Activated T-cell treated with anti-CD3 and anti-CD28 coated beads, Interleukin-2, amount 50 U/mL, for 24 hours (primary cell): ENCODE measurements around the gene CC2D2B.
"Not testable (repeated sequence)": the region's sequence is repeated elsewhere in the genome, so short reads cannot be mapped to it uniquely, and the experiment has no call there.

ENCODE experiments used
- DNase-seq: peaks from one replicate; pipeline ENCODE4 v3.0.0-alpha.2; 2020
- H3K27ac Mint-ChIP-seq: 2 replicates; pipeline ENCODE4 v1.8.0; 2020; ENCODE audit warnings: mild to moderate bottlenecking, mixed read lengths
- H3K27me3 Mint-ChIP-seq: 2 replicates; pipeline ENCODE4 v1.8.0; 2020; ENCODE audit warnings: mixed read lengths
- H3K36me3 Mint-ChIP-seq: 2 replicates; pipeline ENCODE4 v1.8.0; 2020; ENCODE audit warnings: low read depth, mixed read lengths
- H3K4me1 Mint-ChIP-seq: 2 replicates; pipeline ENCODE4 v1.8.0; 2020; ENCODE audit warnings: low read depth, mixed read lengths
- H3K4me3 Mint-ChIP-seq: 2 replicates; pipeline ENCODE4 v1.8.0; 2020; ENCODE audit warnings: mild to moderate bottlenecking, moderate library complexity, mixed read lengths
- H3K9me3 Mint-ChIP-seq: 2 replicates; pipeline ENCODE4 v1.8.0; 2020; ENCODE audit warnings: mixed read lengths

Gene CC2D2B, protein sequence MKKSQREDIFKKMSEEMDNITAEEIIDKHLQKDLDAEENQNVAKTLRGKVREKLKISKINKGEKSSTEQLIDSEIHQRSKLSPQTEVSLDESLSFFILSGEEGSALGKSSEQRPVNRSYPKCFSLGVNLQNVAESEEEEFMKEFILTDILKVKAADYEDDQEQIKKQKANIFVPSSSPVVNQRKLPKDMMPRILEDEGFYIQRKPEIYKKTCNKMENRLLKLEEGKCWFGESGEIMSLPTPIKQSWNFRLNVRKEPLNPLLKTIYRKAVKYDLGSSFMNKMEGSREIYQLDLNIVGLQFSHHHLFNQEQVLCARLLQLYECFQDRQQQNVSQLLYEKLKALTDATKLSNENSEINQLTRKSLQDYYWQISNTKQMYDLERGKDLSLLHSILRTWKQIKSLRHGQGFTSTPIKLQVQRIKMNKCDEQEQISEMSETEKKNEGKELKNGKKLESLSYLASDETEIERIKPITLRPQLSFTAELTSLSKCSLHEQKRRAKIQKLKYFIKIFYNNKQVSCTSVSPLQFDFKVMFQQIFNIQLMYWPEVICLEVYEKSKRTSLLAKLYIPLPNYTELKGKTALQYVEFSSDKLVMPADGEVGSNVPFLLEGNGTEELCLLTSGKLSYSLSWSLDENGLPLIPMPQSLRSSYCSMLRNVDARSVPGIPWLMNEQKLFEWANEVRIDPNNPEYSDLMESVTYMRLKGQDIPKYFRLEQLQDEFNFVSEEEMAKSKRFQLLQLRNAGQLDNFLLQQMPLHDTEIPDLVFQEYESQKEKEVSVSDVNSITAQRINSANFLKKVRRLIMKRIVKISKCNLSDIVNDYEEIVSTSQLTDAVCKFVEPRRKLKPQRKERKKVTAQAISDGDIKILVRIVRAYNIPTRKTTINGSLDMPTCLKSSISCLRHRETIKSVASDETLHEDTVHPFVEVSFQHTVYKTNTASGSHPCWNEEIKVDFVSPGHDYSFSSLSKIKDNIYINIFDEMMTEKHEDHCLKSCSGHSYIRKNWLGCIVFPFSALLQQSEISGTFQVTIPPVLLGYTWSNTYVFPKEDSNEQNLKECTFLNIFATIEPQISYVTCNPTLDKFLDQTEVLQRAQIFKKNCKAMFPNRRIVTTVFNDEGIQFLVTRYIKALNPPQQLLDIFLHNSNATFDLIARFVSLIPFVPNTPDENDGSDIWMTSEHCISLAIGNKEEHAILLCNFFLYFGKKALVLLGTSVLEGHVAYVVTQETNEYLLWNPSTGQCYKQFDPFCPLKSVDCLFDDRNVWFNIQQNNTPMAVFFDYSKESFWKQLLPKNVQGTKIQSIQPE (N-terminal part only)

DNA sequence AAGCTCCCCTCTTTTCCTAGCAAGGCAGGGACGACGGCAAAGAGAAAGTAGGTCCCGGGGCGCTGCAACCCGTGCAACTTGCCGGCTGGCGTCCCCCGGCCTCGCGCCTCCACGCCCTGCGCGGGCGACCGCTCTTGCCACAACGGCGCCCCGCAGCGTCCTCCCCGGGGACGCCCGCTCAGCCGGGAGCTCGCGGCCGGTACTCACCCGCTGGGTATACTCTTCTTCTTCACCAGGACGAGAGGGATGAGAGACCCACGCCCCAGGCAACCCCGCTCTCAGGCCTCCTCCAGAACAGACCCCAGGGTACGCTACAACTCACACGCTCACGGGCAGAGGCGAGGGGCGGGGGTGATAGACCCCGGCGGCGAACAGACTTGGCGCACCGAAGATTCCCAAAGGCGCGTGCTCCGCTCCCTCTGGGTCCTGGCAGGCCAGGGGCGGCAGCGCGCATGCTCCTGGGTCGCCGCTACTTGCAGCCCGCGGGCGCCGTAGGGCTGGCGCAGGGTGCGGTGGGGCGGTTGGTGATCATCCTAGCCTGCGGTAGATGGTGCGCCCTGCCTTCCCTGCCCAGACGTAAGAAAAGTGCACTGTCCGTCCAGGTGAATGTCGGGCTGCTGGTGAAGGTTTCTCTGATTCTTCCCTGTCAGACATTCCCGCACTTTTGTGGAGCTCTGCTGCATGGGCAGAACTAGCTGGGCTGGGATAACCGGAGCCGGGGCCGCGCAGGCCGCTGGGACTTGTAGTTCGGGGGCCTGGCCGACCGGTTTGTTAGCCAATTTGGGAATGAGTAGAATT lies at the start of gene CC2D2B:
CC2D2B (plus strand) TSS at position 520 of the 798 bp plus-strand sequence. CDS start 3,349 bp downstream, outside the sequence.
- peak within 1 kb of the TSS; percentile 96 for H3K27ac Mint-ChIP-seq
- no peaks in the 10 kb centered on the region for H3K9me3 Mint-ChIP-seq
- H3K4me1 Mint-ChIP-seq, result peaks cover 16% of the 10 kb centered on the region
- H3K4me3 Mint-ChIP-seq, result peak within 1 kb of the TSS; percentile 93
- H3K36me3 Mint-ChIP-seq, result peaks cover 14% of the 10 kb centered on the region
- DNase-seq, result peak; percentile 87
- no peaks in the 10 kb centered on the region for H3K27me3 Mint-ChIP-seq

DNA sequence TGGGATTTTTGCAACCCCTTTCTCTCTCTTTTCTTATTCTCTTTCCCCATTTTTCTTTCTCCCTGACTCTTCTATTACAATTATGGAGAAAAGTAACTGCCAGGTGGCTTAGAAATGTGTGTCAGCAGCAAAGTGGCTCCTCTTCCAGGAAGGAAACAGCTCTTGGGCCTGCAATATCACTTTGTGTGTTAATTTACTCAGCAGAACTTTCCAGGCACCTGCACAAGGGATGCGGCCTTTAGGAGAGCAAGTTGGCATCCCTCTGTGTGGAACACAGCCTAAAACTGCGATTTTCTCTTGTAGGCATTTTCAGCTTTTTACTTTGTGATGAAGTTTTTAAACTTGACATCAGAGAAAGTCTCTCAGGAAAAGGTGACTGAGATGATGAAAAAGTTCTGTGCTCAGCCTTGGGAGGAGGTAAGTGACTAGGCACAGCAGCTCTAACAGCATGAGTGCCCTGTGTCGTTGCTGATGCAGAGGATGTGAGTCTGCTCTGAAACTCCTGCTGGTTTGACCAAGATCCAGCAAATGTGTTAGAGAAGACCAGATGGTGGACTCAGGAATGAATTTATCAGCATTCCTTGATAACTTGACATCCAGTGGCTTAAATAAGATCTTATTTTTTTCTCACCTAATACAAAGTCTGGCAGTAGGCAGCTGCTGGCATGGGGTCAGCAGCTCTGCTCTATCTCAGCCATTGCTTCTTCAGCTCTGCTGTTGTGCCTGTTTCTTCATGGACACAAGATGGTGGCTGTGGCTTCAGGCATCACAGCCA lies 47.4 kb upstream of the CC2D2B start:
- DNase-seq, result no peak
- no peak overlapping the region for H3K4me3 Mint-ChIP-seq
- H3K9me3 Mint-ChIP-seq, result no peaks in the 10 kb centered on the region
- H3K4me1 Mint-ChIP-seq, result peaks cover 9% of the 10 kb centered on the region
- H3K36me3 Mint-ChIP-seq, result no peaks in the 10 kb centered on the region
- H3K27ac Mint-ChIP-seq, result no peak overlapping the region
- H3K27me3 Mint-ChIP-seq, result peaks cover 17% of the 10 kb centered on the region

DNA sequence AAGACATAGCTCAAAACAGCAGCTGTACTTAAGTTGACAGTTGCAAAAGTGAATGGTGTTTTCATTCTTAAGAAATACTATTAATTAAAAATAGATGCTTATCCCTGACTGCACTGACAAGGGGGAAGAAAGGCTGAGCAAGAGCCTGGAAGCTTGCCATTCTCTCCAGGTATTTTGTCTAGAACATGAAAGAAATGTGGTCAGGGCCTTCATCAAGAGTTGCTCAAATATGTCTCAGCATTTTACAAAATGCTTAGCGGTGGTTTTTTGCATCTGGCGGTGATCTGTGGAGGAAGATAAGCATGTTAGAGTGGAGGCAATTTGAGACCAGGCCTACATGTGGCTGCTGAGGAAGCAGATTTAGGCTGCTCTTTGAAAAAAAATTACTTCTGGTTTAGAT lies 46.4 kb upstream of the CC2D2B start:
- Mint-ChIP-seq H3K9me3 (no peaks in the 10 kb centered on the region), H3K27me3 (peaks cover 7% of the 10 kb centered on the region), H3K4me1 (peaks cover 16% of the 10 kb centered on the region), H3K4me3 (no peak overlapping the region), H3K36me3 (no peaks in the 10 kb centered on the region), H3K27ac (no peak overlapping the region)
- DNase-seq, result no peak

DNA sequence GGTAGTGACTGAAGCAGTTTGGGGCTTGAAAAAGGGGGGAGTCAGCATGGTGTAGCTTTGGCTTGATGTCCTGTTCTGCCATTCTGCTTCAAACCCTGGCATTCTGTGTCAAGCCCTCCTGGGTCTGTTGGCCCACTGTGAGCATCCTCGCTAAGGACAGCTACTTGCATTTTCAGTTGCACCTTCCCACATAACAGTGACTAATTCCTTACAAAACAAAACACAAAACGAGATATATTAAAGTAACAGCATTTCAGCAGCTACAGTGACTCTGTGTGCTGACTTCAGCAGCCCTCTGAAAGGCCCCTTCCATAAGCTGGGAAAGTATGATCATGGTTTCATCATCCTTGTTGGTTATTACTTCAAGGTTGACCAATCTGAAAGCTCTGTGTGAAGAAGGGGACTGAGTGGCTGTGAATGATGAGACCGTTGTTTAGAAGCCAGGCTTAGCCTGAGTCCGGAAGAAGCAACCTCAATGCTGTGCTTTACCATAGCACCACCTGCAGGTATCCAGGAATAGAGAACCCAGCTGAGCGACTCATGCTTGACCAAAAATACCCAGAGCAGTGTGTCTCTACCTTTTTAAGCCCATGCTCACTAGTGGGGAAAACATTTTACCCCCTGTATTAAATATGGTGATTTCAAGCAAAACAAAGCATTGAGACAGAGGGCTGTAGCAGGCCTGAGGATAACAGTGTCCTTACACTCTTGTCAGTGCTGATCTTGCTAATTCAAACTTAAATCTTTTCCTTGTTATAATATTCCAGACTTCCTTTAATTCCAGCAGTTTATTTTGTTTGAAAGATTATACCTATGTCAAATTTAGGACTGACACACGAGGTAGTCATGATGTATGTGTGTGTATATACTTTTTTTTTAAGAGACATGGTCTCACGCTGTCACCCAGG lies 42.6 kb upstream of the CC2D2B start:
- peak overlapping the region; percentile 35 for H3K27ac Mint-ChIP-seq
- H3K27me3 Mint-ChIP-seq, result no peaks in the 10 kb centered on the region
- H3K4me3 Mint-ChIP-seq, result no peak overlapping the region
- H3K36me3 Mint-ChIP-seq, result no peaks in the 10 kb centered on the region
- DNase-seq, result no peak
- peaks cover 19% of the 10 kb centered on the region for H3K4me1 Mint-ChIP-seq
- H3K9me3 Mint-ChIP-seq, result no peaks in the 10 kb centered on the region

DNA sequence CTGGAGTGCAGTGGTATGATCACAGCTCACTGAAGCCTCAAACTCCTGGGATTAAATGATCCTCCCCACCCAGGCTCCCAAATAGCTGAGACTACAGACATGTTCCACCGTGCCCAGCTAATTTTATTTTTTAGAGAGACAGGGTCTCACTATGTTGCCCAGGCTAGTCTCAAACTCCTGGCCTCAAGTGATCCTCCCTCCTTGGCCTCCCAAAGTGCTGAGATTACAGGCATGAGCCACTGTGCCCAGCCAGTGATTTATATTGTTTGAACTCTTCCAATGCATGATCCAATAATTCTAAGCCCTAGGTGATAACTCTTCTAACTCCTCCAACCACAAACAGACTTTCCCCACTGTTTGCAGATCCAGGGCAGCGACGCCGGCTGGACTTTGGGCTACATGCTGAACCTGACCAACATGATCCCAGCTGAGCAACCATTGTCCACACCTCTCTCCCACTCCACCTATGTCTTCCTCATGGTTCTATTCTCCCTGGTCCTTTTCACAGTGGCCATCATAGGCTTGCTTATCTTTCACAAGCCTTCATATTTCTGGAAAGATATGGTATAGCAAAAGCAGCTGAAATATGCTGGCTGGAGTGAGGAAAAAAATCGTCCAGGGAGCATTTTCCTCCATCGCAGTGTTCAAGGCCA lies 41.8 kb upstream of the CC2D2B start:
- Mint-ChIP-seq H3K4me3 (no peak overlapping the region), H3K27me3 (no peaks in the 10 kb centered on the region), H3K27ac (no peak overlapping the region), H3K9me3 (no peaks in the 10 kb centered on the region), H3K36me3 (peaks cover 6% of the 10 kb centered on the region), H3K4me1 (peaks cover 19% of the 10 kb centered on the region)
- no peak for DNase-seq

DNA sequence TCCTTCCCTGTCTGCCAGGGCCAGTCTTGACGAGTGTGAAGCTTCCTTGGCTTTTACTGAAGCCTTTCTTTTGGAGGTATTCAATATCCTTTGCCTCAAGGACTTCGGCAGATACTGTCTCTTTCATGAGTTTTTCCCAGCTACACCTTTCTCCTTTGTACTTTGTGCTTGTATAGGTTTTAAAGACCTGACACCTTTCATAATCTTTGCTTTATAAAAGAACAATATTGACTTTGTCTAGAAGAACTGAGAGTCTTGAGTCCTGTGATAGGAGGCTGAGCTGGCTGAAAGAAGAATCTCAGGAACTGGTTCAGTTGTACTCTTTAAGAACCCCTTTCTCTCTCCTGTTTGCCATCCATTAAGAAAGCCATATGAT lies 41.3 kb upstream of the CC2D2B start:
- DNase-seq, result no peak
- Mint-ChIP-seq H3K4me3 (no peak overlapping the region), H3K27ac (no peak overlapping the region), H3K27me3 (no peaks in the 10 kb centered on the region), H3K9me3 (no peaks in the 10 kb centered on the region), H3K4me1 (peaks cover 19% of the 10 kb centered on the region), H3K36me3 (peaks cover 6% of the 10 kb centered on the region)

DNA sequence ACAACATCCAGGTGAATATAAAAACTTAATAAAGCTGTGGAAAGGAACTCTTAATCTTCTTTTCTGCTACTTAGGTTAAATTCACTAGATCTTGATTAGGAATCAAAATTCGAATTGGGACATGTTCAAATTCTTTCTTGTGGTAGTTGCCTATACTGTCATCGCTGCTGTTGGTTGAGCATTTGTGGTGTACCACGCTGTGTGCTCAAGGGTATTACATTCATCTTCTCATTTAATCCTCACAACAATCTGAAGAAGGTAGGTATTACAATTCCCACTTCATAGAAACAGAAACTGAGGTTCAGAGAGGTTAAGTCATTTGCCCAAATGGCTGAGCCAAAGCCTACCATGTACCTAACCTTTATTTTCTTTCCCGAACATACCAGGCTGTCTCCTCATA lies 39.9 kb upstream of the CC2D2B start:
- no peak overlapping the region for H3K27ac Mint-ChIP-seq
- H3K27me3 Mint-ChIP-seq, result no peaks in the 10 kb centered on the region
- H3K4me3 Mint-ChIP-seq, result no peak overlapping the region
- H3K9me3 Mint-ChIP-seq, result no peaks in the 10 kb centered on the region
- peaks cover 19% of the 10 kb centered on the region for H3K36me3 Mint-ChIP-seq
- peaks cover 19% of the 10 kb centered on the region for H3K4me1 Mint-ChIP-seq
- DNase-seq, result no peak

DNA sequence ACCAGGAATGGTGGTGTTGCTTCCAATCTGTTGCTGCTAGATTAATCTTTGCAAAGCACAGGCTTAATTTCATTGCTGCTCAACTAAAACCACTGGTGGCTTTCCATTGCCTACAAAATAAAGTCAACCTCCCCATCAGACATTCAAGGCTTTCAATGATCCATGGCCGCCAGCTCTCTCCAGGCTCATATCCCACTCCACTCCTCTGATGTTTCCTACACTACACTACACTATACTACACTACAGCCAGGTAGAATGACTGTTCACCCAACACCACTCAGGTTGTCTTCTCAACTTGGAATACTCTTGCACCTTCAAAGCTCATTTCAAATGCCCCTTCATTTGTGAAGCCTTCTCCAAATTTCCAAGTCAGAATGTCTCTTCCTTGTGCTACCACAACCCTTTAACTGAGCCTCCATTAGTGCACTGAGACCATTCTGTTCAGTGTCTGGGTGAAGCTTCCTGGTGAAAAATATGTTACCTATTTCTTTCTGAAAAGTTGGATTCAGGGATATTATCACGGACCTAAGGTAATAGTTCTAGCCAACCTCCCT lies 35.5 kb upstream of the CC2D2B start:
- no peaks in the 10 kb centered on the region for H3K9me3 Mint-ChIP-seq
- DNase-seq, result no peak
- H3K27me3 Mint-ChIP-seq, result no peaks in the 10 kb centered on the region

DNA sequence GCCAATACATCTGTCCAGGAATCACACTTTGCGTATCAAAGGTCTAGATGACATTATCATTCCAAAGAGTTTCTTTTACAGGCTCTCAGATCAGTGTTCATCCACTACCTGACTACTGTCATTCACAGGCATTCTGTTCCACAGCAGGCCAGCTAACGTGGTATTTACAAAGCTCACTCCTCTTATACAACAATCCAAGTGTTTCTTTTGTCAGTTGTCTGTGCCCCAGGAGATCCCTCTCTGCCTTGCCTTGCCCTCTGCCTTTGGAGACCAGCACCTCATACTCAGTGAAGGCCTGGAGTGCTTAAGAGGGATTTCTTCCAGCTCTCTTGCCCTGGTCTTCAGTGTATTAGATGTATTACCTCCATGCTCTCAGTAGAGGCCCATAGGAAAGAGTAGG lies 34.6 kb upstream of the CC2D2B start:
- Mint-ChIP-seq H3K27me3 (no peaks in the 10 kb centered on the region), H3K4me3 (no peak overlapping the region), H3K4me1 (no peaks in the 10 kb centered on the region), H3K9me3 (no peaks in the 10 kb centered on the region), H3K36me3 (peaks cover 64% of the 10 kb centered on the region), H3K27ac (no peak overlapping the region)
- no peak for DNase-seq

More for the DNA sequence above, 35.5 kb upstream of the CC2D2B start:
- Mint-ChIP-seq H3K4me1 (peaks cover 3% of the 10 kb centered on the region), H3K27ac (no peak overlapping the region), H3K4me3 (no peak overlapping the region), H3K36me3 (peaks cover 60% of the 10 kb centered on the region)

DNA sequence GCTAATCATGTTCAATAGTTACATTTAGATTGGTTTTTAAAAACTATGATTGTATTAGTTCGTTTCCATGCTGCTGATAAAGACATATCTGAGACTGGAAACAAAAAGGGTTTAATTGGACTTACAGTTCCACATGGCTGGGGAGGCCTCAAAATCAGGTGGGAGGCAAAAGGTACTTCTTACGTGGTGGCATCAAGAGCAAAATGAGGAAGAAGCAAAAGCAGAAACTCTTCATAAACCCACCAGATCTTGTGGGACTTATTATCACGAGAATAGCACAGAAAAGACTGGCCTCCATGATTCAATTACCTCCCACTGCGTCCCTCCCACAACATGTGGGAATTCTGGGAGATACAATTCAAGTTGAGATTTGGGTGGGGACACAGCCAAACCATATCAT lies 34.1 kb upstream of the CC2D2B start:
- no peaks in the 10 kb centered on the region for H3K4me1 Mint-ChIP-seq
- peaks cover 68% of the 10 kb centered on the region for H3K36me3 Mint-ChIP-seq
- no peak for DNase-seq
- H3K4me3 Mint-ChIP-seq, result no peak overlapping the region
- no peaks in the 10 kb centered on the region for H3K9me3 Mint-ChIP-seq
- no peak overlapping the region for H3K27ac Mint-ChIP-seq
- no peaks in the 10 kb centered on the region for H3K27me3 Mint-ChIP-seq

DNA sequence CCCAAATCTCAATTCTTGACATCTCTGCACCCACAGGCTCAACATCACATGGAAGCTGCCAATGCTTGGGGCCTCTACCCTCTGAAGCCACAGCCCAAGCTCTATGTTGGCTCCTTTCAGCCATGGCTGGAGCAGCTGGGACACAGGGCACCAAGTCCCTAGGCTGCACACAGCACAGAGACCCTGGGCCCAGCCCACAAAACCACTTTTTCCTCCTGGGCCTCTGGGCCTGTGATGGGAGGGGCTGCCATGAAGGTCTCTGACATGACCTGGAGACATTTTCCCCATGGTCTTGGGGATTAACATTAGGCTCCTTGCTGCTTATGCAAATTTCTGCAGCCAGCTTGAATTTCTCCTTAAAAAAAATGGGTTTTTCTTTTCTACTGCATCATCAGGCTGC lies 33.0 kb upstream of the CC2D2B start:
- H3K36me3 Mint-ChIP-seq, result peaks cover 72% of the 10 kb centered on the region
- not testable (repeated sequence) for H3K27ac Mint-ChIP-seq, H3K9me3 Mint-ChIP-seq

DNA sequence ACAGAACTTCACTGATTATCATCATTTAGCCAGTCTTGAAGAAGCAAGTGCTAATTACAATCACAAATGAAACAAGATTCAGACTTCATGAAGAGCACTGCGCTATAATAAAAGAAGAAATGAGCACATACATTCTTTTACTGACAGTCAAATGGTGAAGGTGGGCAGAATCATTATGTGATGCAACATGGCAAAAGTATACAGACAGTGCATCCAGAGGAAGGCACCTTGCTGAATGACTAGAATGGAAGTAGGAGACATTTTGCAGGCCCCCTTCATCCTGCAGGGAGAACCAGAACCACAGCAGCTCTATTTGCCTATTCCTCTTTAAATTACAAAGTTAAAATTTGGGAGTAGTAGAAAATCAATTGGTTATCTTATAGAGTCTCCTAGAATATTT lies 31.0 kb upstream of the CC2D2B start:
- H3K4me3 Mint-ChIP-seq, result no peak overlapping the region
- H3K9me3 Mint-ChIP-seq, result no peaks in the 10 kb centered on the region
- H3K36me3 Mint-ChIP-seq, result peaks cover 70% of the 10 kb centered on the region
- DNase-seq, result no peak
- H3K4me1 Mint-ChIP-seq, result no peaks in the 10 kb centered on the region
- H3K27me3 Mint-ChIP-seq, result no peaks in the 10 kb centered on the region
- no peak overlapping the region for H3K27ac Mint-ChIP-seq

More for the DNA sequence above, 33.0 kb upstream of the CC2D2B start:
- H3K4me3 Mint-ChIP-seq, H3K27me3 Mint-ChIP-seq, DNase-seq, H3K4me1 Mint-ChIP-seq: not testable (repeated sequence)
